ENCODE measurements around the gene FRMPD1. TPM values are rescaled to one million over a fixed set of nuclear protein-coding genes. Genes with fewer than 3 reads are reported as not detected.
"Not testable (repeated sequence)": the region's sequence is repeated elsewhere in the genome, so short reads cannot be mapped to it uniquely, and the experiment has no call there.

Gene FRMPD1, protein sequence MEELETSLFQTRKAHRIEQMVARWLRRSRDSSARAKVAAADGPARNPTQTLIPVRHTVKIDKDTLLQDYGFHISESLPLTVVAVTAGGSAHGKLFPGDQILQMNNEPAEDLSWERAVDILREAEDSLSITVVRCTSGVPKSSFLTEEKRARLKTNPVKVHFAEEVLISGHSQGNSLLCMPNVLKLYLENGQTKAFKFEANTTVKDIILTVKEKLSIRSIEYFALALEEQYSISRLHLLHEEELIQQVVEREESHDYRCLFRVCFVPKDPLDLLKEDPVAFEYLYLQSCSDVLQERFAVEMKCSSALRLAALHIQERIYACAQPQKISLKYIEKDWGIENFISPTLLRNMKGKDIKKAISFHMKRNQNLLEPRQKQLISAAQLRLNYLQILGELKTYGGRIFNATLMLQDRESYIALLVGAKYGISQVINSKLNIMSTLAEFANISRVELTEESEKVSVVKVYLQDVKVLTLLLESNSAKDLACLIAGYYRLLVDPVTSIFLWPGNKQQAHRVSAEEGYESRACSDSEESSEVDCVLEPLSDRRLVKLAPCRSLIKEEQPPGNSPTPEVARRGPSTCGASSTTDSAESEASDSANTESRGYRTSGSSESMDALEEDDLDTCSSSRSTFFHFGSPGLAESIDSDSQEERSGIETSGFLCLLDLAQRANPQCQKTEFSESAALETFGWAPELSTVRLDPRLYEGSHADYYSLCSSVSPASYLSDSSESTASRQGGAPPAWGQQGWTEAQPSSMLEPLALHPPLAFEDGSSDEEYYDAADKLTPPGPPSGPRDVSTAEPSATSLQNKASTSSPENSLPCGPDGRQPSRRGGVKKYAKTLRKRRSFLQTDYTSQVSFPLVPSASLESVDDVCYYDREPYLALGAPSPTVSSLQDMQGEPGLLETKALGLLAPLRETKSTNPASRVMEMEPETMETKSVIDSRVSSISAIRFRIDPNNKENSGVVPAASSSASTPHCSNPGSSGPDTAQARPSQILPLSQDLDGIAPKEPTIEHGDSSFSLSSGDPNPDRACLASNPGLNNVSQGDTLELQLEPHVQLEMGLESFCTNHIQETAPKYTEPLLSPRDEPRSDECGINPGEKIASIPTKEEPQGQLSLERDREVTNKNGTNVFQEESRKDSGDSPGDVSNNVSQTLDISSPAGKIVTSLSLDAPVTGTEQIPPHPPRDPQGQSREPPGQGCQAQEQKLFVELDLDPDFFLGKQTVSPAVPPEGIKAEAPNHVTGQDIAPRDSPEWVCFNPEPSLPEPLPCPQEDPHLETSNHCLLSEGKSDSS (N-terminal part only)
- total RNA-seq: 1 to 10 TPM in 1 of 3 donors, under 1 TPM in 1, not detected in 1; 0.09 to 1.1 TPM
- long read RNA-seq, donor 1: 0 reads
- long read RNA-seq, donor 2: 0 reads

DNA sequence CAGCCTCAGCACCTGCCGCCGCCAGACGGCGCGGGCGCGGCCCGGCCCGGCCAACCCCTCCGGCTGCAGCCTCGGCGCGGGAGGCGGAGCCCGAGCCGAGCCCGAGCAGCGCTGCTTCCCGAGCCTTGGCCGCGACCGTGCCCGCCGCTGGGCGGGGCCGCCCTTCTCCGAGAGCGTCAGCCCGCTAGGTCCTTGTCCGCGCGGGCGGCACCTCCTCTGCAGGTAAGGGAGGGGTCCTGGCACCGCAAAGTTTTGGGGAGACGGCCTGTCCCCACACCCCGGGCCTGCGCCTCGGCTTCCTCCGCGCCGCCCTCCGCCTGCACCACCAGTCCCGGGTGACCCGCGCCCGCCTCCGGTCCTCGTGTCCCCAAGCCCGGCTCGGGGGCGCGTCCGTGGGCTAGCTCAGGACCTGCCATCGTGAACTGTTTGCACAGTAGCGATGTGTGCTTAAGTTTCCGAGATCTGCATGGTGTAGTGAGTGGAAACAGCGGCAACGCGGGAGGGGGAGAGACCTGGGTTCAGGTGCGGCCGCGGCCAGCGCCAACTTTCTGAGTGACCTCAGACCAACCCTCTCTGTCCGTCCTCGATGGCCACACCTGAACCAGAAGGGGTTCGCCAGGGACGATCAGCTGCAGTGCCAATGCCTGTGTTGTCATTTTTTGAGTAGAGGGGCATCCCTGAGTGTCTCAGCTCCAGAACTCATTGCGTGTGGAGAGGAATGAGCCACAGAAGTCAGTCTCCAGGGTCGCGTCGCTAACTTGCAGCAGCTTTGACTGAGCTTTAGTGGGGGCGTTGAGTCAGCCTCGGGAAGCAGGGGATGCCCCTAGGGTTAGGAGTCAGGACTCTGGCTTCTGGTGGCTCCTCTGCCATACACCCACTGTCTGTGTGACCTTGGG, at the start of gene FRMPD1:
TSS of gene FRMPD1 (plus strand) at position 82 of the 896 bp plus-strand sequence. CDS start 41,688 bp downstream, outside the sequence.
- ATAC-seq (peak; percentile 99), DNase-seq (peak; percentile 73 to 86 (median 78))
- no peak within 1 kb of the TSS for H3K4me3 ChIP-seq
- H3K36me3 ChIP-seq (ENCODE audit: low read depth): no peaks in the 10 kb centered on the region
- TF ChIP-seq, protein P1, sequence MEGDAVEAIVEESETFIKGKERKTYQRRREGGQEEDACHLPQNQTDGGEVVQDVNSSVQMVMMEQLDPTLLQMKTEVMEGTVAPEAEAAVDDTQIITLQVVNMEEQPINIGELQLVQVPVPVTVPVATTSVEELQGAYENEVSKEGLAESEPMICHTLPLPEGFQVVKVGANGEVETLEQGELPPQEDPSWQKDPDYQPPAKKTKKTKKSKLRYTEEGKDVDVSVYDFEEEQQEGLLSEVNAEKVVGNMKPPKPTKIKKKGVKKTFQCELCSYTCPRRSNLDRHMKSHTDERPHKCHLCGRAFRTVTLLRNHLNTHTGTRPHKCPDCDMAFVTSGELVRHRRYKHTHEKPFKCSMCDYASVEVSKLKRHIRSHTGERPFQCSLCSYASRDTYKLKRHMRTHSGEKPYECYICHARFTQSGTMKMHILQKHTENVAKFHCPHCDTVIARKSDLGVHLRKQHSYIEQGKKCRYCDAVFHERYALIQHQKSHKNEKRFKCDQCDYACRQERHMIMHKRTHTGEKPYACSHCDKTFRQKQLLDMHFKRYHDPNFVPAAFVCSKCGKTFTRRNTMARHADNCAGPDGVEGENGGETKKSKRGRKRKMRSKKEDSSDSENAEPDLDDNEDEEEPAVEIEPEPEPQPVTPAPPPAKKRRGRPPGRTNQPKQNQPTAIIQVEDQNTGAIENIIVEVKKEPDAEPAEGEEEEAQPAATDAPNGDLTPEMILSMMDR (IDR thresholded peaks at IDR 0.05): no peak
- H3K4me1 ChIP-seq (ENCODE audit: low read depth): peaks cover 7% of the 10 kb centered on the region
- no peaks in the 10 kb centered on the region for H3K9me3 ChIP-seq
- intact Hi-C loops (cut with DNase I, micrococcal nuclease): no loop called here

DNA sequence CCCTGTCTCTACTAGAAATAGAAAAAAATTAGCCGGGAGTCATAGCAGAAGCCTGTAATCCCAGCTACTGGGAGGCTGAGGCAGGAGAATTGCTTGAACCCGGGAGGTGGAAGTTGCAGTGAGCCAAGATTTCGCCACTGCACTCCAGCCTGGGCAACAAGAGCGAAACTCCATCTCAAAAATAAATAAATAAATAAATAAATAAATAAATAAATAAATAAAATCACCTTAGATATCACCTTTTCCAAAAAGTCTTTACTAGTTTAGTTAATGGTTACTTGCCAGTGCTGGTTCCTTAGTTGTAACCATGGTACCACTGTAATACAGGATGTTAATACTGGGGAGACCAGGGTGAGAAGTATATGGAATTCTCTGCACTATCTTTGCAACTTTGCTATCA, 48.7 kb upstream of the FRMPD1 start:
- H3K9me3 ChIP-seq; DNase-seq; H3K4me3 ChIP-seq; H3K36me3 ChIP-seq (ENCODE audit: low read depth); ATAC-seq; H3K4me1 ChIP-seq (ENCODE audit: low read depth); intact Hi-C loops (cut with DNase I, micrococcal nuclease): not testable (repeated sequence)

DNA sequence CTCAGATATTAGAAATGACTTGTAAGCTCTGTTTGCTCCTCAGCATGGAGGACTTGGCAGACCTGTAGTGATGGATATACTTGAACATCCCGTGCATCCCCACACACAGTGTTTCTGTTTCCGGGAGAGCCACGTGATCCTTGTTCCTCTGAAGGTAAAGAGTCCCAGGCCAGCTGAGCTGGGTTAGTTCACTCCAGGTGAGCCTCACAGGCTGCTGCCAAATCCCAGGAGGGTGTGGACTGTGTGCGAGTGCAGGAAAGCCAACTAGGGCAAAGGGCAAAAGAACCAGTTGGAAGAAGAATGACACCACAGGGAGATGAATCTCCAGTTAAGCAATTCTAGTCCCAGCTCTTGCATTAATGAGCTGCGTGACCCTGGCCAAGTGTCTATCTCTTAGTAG, 47.9 kb upstream of the FRMPD1 start:
- H3K4me3 ChIP-seq: no peak overlapping the region
- no peaks in the 10 kb centered on the region for H3K36me3 ChIP-seq (ENCODE audit: low read depth)
- intact Hi-C loops (cut with DNase I, micrococcal nuclease): no loop called here
- no peaks in the 10 kb centered on the region for H3K9me3 ChIP-seq
- peak; percentile 100 for ATAC-seq
- TF ChIP-seq, protein P1 (IDR thresholded peaks at IDR 0.05): no peak
- peak; percentile 84 to 91 (median 84) for DNase-seq
- peaks cover 5% of the 10 kb centered on the region for H3K4me1 ChIP-seq (ENCODE audit: low read depth)

DNA sequence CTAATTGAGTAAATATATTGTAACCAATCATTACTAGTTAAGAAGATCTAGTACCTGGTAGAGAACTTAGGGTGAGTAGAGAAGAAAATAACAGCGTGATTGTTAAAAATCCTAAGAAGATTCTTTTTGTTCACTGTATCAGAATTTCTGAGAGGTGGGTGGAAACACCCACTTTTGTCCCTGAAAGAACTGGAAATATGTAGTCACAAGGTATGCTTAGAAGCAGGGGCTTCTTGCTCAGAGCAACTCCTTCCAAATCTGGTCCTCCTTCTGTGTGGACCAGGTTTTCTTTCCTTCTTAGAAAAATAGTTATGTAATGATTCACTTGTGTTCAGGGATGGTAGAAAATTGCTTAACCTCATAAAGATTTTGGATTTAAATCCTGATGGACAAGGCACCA, 46.5 kb upstream of the FRMPD1 start:
- no peak for ATAC-seq
- TF ChIP-seq, protein P1 (IDR thresholded peaks at IDR 0.05): no peak
- DNase-seq: no peak
- Histone ChIP-seq H3K9me3 (no peaks in the 10 kb centered on the region), H3K4me1 (ENCODE audit: low read depth) (peaks cover 5% of the 10 kb centered on the region), H3K4me3 (no peak overlapping the region), H3K36me3 (ENCODE audit: low read depth) (no peaks in the 10 kb centered on the region)
- intact Hi-C loops (cut with DNase I, micrococcal nuclease): no loop called here

DNA sequence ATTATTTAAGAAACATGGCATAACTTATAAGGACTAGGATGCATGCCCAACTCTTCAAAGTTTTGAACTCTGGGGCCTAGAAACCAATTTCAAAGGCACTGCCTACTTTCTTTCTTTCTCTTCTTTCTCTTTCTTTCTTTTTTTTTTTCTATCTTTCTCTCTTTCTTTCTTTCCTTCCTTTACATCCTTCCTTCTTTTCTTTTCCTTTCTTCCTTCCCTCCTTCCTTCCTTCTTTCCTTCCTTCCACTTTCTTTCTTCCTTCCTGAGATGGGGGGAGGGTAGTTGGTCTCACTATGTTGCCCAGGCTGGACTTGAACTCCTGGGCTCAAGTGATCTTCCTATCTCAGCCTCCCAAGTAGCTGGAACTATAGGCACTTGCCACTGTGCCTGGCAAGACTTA, 42.5 kb upstream of the FRMPD1 start:
- intact Hi-C loops (cut with DNase I, micrococcal nuclease): no loop called here
- Histone ChIP-seq H3K4me1 (ENCODE audit: low read depth) (no peaks in the 10 kb centered on the region), H3K4me3 (no peak overlapping the region), H3K36me3 (ENCODE audit: low read depth) (no peaks in the 10 kb centered on the region), H3K9me3 (no peaks in the 10 kb centered on the region)
- ATAC-seq (no peak), DNase-seq (no peak)
- TF ChIP-seq, protein P1 (IDR thresholded peaks at IDR 0.05): no peak

Measured in mucosa of descending colon (tissue), 3 donors.